ENCODE data around the gene RAB3B. TPM values are rescaled to one million over a fixed set of nuclear protein-coding genes. Genes with fewer than 3 reads are reported as not detected.

RAB3B gene
- polyA plus RNA-seq, 6 donors from 2014 or later, result not detected

DNA sequence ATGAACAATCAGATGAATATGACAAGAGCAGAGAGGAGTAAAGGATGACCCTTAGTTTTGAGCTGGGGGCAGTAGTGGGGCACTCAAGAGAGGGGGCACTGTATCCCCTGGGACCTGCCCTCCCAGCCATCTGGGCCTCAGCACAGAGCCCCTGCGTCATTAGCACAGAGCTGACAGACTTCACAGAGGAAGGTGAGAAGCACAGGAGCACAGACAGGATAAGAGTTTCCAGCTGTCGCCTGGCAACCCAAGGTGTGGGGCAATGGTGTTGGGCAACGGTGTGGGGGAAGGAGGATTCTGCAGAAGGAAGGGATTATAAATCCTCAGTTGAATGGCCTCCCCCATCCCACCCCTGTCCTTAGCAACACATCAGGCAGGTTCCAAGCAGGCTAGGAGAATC is 30.2 kb downstream of the RAB3B start:
- Mint-ChIP-seq H3K9me3 (peaks cover 0 to 3% (median 0%) of the 10 kb centered on the region in 7 donors), H3K36me3 (no peaks in the 10 kb centered on the region), H3K27me3 (peaks cover 7 to 13% (median 10%) of the 10 kb centered on the region in 3 donors), H3K27ac (no peak overlapping the region), H3K4me1 (peaks cover 0 to 4% (median 4%) of the 10 kb centered on the region in 3 donors), H3K4me3 (no peak overlapping the region)
- ATAC-seq (ENCODE audit: low read depth in 2 of 2) (no peak), DNase-seq (no peak)

DNA sequence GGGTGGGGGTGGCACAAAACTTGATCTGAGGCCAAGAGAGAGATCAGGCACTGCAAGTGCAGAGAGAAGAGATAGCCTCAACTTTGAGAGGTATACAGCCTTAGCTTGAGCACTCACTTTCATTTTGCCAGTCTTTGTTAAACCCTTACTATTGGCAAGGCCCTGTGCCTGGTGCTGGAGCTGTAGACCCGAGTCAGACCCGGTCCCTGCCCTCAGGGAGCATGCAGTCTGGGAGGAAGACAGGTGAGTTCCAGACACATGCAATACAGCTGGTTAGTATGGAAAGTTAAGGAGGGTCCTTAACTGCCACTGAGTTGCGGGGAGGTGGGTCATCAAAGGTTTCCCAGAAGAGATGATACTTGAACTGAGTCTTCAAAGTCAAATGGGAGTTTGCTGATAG is 31.7 kb downstream of the RAB3B start:
- Mint-ChIP-seq H3K4me1 (peaks cover 0 to 4% (median 4%) of the 10 kb centered on the region in 3 donors), H3K36me3 (no peaks in the 10 kb centered on the region), H3K9me3 (peaks cover 0 to 3% (median 0%) of the 10 kb centered on the region in 7 donors), H3K27me3 (peaks cover 7 to 13% (median 10%) of the 10 kb centered on the region in 3 donors), H3K27ac (no peak overlapping the region), H3K4me3 (no peak overlapping the region)
- no peak for ATAC-seq (ENCODE audit: low read depth in 2 of 2)
- DNase-seq, result no peak

DNA sequence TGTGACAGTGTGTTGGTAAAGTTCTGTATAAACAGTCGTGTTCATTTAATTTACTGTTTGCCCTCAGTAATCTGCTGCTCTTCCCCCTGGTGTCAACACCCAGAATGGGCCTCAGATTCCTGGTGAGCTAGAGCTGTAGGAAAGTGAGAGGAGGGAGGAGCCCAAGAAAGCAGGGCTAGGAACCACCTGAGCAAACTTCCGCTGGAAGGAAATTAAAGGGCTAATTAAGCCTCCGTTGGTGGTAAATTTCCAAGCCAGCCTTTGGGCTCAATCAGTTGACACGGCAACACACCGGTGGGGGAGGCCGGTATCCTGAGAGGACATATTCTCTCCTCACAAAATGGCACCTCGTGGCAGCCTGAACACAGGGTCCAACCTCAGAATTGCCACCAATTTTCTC is 32.9 kb downstream of the RAB3B start:
- peaks cover 4 to 8% (median 8%) of the 10 kb centered on the region in 3 donors for H3K4me1 Mint-ChIP-seq
- no peak overlapping the region for H3K27ac Mint-ChIP-seq
- no peaks in the 10 kb centered on the region for H3K36me3 Mint-ChIP-seq
- DNase-seq, result no peak
- H3K9me3 Mint-ChIP-seq, result peaks cover 0 to 3% (median 0%) of the 10 kb centered on the region in 7 donors
- peaks cover 7 to 13% (median 10%) of the 10 kb centered on the region in 3 donors for H3K27me3 Mint-ChIP-seq
- H3K4me3 Mint-ChIP-seq, result no peak overlapping the region
- ATAC-seq (ENCODE audit: low read depth in 2 of 2), result no peak

DNA sequence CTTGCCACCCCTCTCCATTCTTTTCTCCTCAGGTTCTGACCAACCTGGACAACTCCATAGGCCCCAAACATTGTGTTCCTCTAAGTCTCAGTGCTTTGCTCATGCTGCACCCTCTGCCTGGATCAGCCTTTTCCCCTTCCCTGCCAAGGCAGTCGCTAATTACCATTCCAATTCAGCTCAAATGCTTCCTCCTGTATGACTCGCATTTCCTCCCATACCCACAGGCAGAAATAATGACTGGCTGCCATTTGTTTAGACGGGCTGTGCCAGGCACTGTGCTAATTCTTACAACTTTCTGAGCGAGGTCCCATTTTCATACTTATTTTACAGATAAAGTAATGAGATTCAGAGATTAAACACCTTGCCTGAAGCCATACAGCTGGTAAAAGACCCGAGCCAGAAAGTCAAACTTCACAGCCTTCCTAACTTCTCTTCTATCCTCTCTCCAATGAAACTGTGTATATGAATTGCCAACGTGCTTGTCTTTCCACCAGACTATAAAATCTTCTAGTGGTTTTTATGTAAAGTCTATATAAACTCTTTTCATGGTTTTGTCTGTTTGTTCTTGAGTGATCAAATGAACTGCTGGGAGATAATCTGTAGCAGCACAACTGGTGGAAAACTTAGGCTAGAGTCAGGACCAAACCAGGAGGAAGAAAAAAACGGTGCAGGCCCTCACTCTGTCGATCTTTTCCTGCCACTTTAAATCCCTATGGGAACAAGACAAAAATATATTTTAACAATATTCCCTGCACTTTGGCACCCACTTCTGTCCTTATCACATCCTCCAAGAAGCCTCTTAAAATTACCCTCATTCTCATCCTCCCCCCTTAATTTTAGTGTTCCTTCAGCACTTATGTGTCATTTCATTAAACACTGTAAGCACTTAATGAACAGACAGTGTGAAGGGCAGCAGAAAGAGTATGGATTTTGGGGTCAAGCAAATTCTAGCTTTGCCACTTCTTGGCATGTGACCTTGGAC is 33.7 kb downstream of the RAB3B start:
- Mint-ChIP-seq H3K27me3 (peaks cover 7 to 13% (median 10%) of the 10 kb centered on the region in 3 donors), H3K4me3 (no peak overlapping the region), H3K4me1 (peaks cover 7 to 11% (median 9%) of the 10 kb centered on the region in 3 donors), H3K27ac (peak overlapping the region in 1 of 6 donors; percentile 78), H3K36me3 (no peaks in the 10 kb centered on the region), H3K9me3 (peaks cover 0 to 3% (median 0%) of the 10 kb centered on the region in 7 donors)
- ATAC-seq (ENCODE audit: low read depth in 2 of 2) (no peak), DNase-seq (no peak)

DNA sequence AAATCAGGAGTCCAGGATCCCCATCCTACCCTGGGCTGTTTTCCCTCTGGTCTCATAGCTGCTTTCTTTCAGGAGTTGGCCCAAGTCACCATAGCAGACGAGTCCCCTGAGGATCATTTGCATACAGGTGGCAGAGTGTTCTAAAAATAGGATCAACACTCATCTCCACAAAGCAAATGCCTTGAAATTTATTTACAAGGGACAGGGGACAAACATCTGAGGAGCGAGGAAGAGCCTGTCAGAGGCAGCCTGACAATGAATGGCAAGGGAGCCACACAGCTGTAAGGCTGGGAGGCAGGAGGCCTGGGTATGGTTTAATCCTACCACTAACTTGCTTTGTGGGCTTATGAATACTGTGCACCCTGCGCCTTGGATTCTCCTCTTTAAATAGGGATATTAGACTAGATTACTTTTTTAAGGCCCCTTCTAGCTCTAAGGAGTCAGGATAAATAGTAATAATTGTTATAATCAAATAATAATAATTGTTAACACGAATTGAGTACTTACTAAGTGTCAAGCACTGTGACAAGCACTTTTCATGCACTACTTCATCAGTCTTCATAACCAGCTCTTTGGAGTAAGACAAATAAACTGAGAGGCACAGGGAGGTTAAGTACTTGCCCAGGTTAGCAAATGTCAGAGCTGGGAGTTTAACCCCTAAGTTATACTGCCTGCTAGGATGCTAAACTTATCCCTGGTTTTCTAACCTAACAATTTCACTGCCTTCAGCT is 34.5 kb downstream of the RAB3B start:
- no peak overlapping the region for H3K27ac Mint-ChIP-seq
- H3K4me3 Mint-ChIP-seq, result no peak overlapping the region
- no peak for DNase-seq
- peaks cover 0 to 3% (median 0%) of the 10 kb centered on the region in 7 donors for H3K9me3 Mint-ChIP-seq
- H3K27me3 Mint-ChIP-seq, result peaks cover 7 to 13% (median 10%) of the 10 kb centered on the region in 3 donors
- H3K36me3 Mint-ChIP-seq, result no peaks in the 10 kb centered on the region
- H3K4me1 Mint-ChIP-seq, result peaks cover 7 to 11% (median 9%) of the 10 kb centered on the region in 3 donors
- no peak for ATAC-seq (ENCODE audit: low read depth in 2 of 2)

DNA sequence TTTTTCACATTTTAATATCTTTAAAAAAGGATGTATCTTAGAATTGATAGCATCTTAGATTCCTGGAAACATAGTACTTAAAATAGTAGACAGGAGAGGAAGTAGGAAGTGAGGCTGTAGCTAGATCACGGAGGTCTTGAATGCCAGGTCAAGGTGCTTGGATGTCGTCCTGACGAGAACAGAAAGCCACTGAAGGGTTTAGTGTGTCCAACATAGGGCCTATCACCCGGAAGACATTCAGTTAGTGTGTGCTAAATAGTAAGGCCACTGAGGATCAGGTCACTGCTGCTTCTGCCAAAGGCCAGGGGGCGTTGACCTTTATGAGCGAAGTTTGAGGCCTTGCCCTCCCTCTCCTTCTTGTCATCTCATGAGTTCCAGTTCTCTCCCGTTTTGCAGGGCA is 35.7 kb downstream of the RAB3B start:
- Mint-ChIP-seq H3K9me3 (peaks cover 0 to 9% (median 6%) of the 10 kb centered on the region in 7 donors), H3K27me3 (peaks cover 2 to 7% (median 5%) of the 10 kb centered on the region in 3 donors), H3K36me3 (peaks cover 0 to 5% of the 10 kb centered on the region in 2 donors), H3K4me1 (peaks cover 7 to 11% (median 9%) of the 10 kb centered on the region in 3 donors), H3K4me3 (no peak overlapping the region), H3K27ac (no peak overlapping the region)
- ATAC-seq (ENCODE audit: low read depth in 2 of 2) (no peak), DNase-seq (no peak)

DNA sequence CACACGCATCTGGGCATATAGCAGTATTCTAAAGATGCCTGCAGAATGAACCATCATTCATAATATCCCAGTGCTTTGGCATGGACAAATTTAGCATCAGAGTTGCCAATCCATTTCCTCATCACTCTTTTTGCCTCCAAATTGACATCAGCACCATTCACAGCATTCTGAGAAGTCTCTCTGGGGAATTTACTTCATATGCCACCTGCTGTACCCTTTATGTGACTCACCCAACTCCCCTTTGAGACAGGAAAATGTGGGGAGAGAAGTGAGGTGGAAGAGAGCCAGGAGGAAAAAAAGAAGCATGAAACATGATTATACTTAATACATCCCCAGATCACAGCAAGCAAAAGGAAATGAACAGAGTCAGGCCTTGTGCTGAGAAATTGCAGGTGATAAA is 37.4 kb downstream of the RAB3B start:
- Mint-ChIP-seq H3K36me3 (peaks cover 0 to 12% of the 10 kb centered on the region in 2 donors), H3K27me3 (no peaks in the 10 kb centered on the region), H3K27ac (peak overlapping the region in 1 of 6 donors; percentile 2), H3K4me3 (peak overlapping the region in 1 of 8 donors; percentile 2), H3K9me3 (peaks cover 0 to 16% (median 7%) of the 10 kb centered on the region in 7 donors), H3K4me1 (peaks cover 7 to 11% (median 9%) of the 10 kb centered on the region in 3 donors)
- no peak for DNase-seq
- no peak for ATAC-seq (ENCODE audit: low read depth in 2 of 2)

DNA sequence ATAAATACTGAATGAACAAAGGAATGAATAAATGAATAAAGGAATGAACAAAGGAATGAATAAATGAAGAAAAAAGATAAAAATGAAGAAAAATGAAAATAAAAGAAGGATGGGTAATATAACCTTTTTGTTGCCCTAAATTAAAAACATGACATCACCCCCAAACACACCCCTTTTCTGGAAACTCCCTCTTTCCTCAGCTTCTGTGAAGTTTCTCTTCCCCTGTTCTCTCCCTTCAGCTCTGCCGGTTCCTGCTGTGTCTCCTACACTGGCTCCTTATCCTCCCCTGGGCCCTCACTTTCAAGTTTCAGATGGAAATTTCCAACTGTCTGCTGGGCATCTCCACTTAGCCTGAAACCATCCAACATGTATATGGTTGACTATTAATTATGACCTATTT is 37.9 kb downstream of the RAB3B start:
- peak overlapping the region in 4 of 6 donors; percentile 2 to 51 (median 8) for H3K27ac Mint-ChIP-seq
- H3K4me3 Mint-ChIP-seq, result peak overlapping the region in 1 of 8 donors; percentile 2

DNA sequence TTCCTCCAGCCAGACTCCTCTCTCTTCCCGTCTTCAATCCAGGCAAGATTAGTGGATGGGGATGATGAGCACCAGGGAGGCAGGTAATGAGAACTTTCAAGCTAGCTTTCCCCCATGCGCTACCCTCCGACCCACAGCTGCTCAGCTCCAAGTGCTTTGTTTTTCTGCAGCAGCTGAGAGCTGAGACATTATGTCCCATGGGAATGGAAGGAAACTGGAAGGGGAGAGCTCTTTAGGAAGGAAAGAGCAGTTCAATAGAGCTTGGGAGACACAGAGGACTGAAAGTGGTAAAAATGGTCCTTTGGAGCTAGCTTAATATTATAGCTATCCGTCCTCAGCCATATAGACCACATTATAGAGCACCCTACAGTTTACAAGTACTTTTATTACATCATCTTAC is 39.8 kb downstream of the RAB3B start:
- H3K36me3 Mint-ChIP-seq, result peaks cover 0 to 12% of the 10 kb centered on the region in 2 donors
- DNase-seq (no peak), ATAC-seq (ENCODE audit: low read depth in 2 of 2) (no peak)
- no peak overlapping the region for H3K27ac Mint-ChIP-seq
- H3K27me3 Mint-ChIP-seq, result no peaks in the 10 kb centered on the region
- H3K9me3 Mint-ChIP-seq, result peaks cover 0 to 16% (median 7%) of the 10 kb centered on the region in 7 donors
- H3K4me3 Mint-ChIP-seq, result no peak overlapping the region
- peaks cover 5 to 11% (median 7%) of the 10 kb centered on the region in 3 donors for H3K4me1 Mint-ChIP-seq

More for the DNA sequence above, 37.9 kb downstream of the RAB3B start:
- Mint-ChIP-seq H3K27me3 (no peaks in the 10 kb centered on the region), H3K36me3 (peaks cover 0 to 12% of the 10 kb centered on the region in 2 donors), H3K4me1 (peaks cover 7 to 11% (median 9%) of the 10 kb centered on the region in 3 donors), H3K9me3 (peaks cover 0 to 16% (median 7%) of the 10 kb centered on the region in 7 donors)
- DNase-seq, result no peak
- peak; percentile 46 to 48 for ATAC-seq (ENCODE audit: low read depth in 2 of 2)

DNA sequence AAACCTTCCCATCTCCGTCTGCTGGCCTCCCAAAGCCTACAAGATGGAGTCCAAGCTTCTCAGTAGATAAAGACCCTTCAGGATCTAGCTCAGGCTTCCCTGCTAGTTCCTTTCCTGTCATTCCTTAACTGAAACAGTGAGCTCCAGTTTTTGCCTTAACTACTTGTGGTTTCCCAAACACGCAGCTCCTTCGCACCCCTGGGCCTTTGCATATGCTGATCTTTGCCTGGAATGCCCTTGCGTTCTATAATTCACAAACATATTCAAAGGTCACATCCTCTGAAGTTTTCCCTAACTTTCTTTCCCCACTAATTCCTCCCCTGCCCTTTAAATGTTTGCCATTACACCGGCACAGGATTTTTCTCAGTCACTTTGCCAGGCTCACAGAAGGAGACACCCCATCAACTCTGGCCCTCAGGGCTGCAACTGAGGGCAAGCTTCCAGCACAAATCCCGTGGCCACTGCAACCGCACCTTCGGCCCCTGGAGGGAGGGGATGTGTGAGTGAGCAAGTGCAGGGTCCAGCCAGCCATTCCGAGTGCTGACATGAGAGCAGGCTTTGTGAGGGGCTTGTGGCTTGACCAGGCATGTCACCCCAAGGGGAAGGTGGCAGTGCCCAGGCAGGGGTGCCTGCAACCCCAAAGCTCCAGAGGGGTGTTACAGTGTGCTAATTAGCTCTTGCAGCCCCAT is 41.3 kb downstream of the RAB3B start:
- Mint-ChIP-seq H3K4me1 (peaks cover 5 to 7% (median 6%) of the 10 kb centered on the region in 3 donors), H3K9me3 (peaks cover 0 to 16% (median 7%) of the 10 kb centered on the region in 7 donors), H3K27ac (no peak overlapping the region), H3K36me3 (peaks cover 0 to 12% of the 10 kb centered on the region in 2 donors), H3K27me3 (no peaks in the 10 kb centered on the region), H3K4me3 (no peak overlapping the region)
- DNase-seq, result no peak
- ATAC-seq (ENCODE audit: low read depth in 2 of 2), result no peak

DNA sequence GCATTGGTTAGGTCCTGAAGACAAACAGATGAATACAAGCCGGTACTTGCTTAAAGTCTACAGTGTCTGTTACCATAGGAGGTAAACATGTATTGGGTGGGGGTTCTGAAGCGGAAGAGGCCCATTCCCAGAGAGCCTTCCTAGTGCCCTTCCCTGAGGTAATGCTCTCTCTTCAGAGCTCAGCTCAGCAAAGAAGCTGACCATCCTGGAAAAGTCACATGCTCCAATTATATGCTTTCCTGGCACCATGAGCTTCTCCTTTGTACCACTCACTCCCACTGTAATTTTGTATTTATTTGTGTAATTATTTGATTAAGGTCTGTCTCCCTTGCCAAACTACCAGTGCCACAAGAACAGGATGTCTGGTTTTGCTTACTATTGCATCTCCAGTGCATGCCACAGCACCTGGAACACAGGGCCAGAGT is 42.0 kb downstream of the RAB3B start:
- Mint-ChIP-seq H3K4me1 (peaks cover 5 to 7% (median 6%) of the 10 kb centered on the region in 3 donors), H3K27me3 (no peaks in the 10 kb centered on the region), H3K4me3 (no peak overlapping the region), H3K9me3 (peaks cover 0 to 16% (median 7%) of the 10 kb centered on the region in 7 donors), H3K36me3 (peaks cover 0 to 12% of the 10 kb centered on the region in 2 donors), H3K27ac (no peak overlapping the region)
- no peak for ATAC-seq (ENCODE audit: low read depth in 2 of 2)
- DNase-seq, result no peak

DNA sequence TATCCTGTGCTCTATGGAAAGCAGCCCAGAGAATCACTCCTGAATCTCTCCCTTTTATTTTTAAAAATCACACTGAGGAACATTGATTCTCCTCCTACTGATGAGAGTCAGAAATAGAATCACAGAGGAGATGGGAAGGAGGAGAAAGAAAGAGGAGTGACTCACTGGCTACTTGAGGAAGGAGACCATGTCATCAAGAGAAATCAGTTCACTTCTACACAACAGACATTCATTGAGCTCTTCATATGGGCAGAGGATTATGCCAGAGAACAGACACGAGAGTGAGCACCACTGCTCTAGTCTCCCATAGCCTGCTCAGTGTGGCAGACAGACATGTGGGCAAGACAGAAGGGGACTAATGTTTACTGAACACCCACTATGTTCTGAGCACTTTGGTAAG is 44.2 kb downstream of the RAB3B start:
- Mint-ChIP-seq H3K27me3 (peaks cover 0 to 2% (median 0%) of the 10 kb centered on the region in 3 donors), H3K4me1 (no peaks in the 10 kb centered on the region), H3K36me3 (peaks cover under 1 to 23% of the 10 kb centered on the region in 2 donors), H3K27ac (no peak overlapping the region), H3K9me3 (peaks cover 8 to 26% (median 16%) of the 10 kb centered on the region in 7 donors), H3K4me3 (no peak overlapping the region)
- no peak for DNase-seq
- ATAC-seq (ENCODE audit: low read depth in 2 of 2), result no peak

All from naive B cell (primary cell).